22Rv1 (cell line): Measurements from ENCODE around the gene GFER.

Source experiments
- H3K27ac ChIP-seq: fragments of 450-650 bp; 2 replicates; pipeline ENCODE4 v1.5.1; 2017
- CTCF ChIP-seq: fragments of 450-650 bp; IDR thresholded peaks from 2 replicates; pipeline ENCODE4 v1.5.1; 2017; ENCODE audit warnings: mild to moderate bottlenecking
- ZFX ChIP-seq: fragments of 450-650 bp; IDR thresholded peaks from 2 replicates; pipeline ENCODE4 v1.6.1; 2017; ENCODE audit warnings: antibody characterized with exemption, borderline replicate concordance

Gene GFER

GRCh38 chr16:1975432-1976215 lies 8.4 kb upstream of the GFER start:
- H3K27ac ChIP-seq: no peak overlapping the region
- TF ChIP-seq ZFX (no peak), CTCF (no peak)

- TF ChIP-seq CTCF (no peak), ZFX (no peak)
Measured at GRCh38 chr16:1976216-1976520, 7.8 kb upstream of the GFER start.

GRCh38 chr16:1976951-1977874 lies 6.8 kb upstream of the GFER start:
- peak overlapping the region; percentile 96 for H3K27ac ChIP-seq
- TF ChIP-seq CTCF (no peak), ZFX (no peak)

More at GRCh38 chr16:1976216-1976520, 7.8 kb upstream of the GFER start:
- H3K27ac ChIP-seq: no peak overlapping the region

GRCh38 chr16:1977875-1978268 lies 6.1 kb upstream of the GFER start:
- H3K27ac ChIP-seq: peak overlapping the region; percentile 96
- TF ChIP-seq ZFX (no peak), CTCF (no peak)

- peak overlapping the region; percentile 96 for H3K27ac ChIP-seq
- TF ChIP-seq CTCF: no peak
- TF ChIP-seq ZFX: no peak
Measured at GRCh38 chr16:1978476-1979120, 5.4 kb upstream of the GFER start.

- no peak for TF ChIP-seq ZFX
- TF ChIP-seq CTCF: no peak
- H3K27ac ChIP-seq: peak overlapping the region; percentile 96
Measured at GRCh38 chr16:1979271-1980029, 4.5 kb upstream of the GFER start.
